Activated CD4-positive, alpha-beta T cell treated with anti-CD3 and anti-CD28 coated beads for 24 hours (primary cell): Measurements from ENCODE around the gene CDKN2B.
"Not testable (repeated sequence)": the region's sequence is repeated elsewhere in the genome, so short reads cannot be mapped to it uniquely, and the experiment has no call there.

Experiments
- DNase-seq, 2 donors: peaks; one replicate each; pipeline ENCODE4 v3.0.0-alpha.2; 2020; ENCODE audit warnings: low read depth in 2 of 2

CDKN2B gene, protein sequence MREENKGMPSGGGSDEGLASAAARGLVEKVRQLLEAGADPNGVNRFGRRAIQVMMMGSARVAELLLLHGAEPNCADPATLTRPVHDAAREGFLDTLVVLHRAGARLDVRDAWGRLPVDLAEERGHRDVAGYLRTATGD

GRCh38 chr9:22008717-22009505 lies at the start of gene CDKN2B:
Gene CDKN2B (minus strand): TSS chr9:22009305. CDS start chr9:22008953, 352 bp downstream.
- peak; percentile 54 to 66 for DNase-seq

DNA sequence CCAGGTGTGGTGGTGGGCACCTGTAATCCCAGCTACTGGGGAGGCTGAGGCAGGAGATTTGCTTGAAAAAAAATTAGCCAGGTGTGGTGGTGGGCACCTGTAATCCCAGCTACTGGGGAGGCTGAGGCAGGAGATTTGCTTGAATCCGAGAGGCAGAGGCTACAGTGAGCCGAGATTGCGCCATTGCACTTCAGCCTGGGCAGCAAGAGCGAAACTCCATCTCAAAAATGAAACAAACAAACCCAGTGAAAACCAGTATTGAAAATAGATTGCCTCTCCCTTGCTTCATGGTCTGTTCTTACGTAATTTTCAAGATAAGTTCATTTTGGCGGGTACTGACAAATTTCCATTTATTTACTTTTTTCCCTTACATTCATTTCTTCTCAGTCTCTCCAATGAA lies 48.9 kb upstream of the CDKN2B start:
- DNase-seq: not testable (repeated sequence)

DNA sequence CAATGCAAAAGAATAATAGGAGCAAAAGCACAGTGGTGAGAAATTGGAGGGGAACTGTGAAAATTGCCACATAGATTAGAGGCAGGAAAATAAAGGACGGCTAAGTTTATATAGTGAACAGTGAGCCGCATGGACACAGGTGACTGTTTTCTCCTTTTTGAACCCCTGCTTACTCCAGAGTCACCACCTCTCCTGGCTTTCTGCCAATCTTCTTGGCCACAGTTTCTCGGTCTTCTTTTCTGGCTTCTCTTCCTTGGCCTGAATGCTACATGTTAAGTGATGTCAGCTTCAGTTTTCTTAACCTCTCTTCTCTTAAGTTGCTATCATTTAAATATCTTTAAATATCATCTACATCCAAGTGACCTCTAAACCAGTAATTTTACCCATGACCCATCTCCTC lies 47.3 kb upstream of the CDKN2B start:
- DNase-seq: no peak

- no peak for DNase-seq
Observed at GRCh38 chr9:22055090-22055489, 46.0 kb upstream of the CDKN2B start.

DNA sequence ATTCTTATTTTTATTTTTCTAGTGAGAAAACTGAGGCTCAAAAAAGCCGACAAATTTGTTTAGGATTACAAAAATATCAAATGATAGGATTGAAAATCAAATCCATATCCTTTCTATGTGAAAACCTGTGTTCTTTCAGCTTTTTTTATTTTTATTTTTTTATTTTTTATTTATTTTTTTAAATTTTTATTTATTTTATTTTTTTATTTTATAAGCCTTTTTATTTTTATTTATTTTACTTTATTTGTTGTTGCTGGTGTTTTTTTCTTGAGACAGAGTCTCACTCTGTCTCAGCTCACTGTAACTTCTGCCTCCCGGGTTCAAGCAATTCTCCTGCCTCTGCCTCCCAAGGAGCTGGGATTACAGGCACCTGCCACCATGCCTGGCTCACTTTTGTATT lies 45.4 kb upstream of the CDKN2B start:
- no peak for DNase-seq

DNA sequence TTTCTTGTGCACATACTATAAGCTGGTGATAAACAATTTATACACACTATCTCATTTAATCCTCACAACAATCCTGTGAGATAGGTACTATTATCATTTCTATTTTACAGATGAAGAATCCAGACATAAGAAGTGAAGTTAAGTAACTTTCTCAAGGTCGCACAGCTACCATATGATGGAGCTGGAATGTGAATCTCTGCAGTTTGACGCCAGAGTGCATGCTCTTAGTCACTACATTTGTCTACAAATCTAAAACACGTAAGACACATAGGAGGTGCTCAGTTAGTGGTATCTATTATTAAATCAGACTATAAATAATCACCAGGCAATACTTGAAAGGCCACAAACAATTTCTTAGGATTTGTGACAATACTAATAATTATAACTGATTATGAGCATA lies 45.0 kb upstream of the CDKN2B start:
- DNase-seq: no peak

GRCh38 chr9:22053178-22053577 lies 44.1 kb upstream of the CDKN2B start:
- DNase-seq: no peak

DNA sequence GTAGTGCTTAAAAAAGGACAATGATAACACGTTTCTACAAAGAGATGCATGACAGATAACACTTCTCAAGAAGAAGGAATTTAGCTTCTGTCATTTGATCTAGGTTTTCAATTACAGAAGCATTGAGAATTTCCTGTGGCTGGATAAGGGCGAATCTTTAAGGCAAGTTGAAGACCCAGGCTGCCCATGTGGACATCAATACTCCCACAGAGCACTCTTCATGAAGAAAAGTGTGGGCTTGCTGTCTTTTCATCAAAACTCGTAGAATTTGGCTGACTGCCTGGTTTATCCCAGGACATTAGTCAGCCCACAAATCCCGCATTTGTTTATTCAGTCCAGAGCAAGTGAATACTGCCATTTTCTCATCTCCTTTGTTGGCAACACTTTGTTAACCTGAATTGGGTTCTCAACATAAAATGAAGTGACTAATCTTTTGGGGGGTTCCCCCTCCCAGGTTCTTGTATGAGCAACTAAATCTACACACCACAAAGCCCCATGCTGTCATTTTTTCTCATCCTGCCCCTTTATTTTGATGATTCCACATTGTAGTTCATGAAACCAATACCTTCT lies 43.4 kb upstream of the CDKN2B start:
- peak in 1 of 2 donors; percentile 36 for DNase-seq

- no peak for DNase-seq
Observed at GRCh38 chr9:22050924-22051323, 41.8 kb upstream of the CDKN2B start.

- no peak for DNase-seq
Observed at GRCh38 chr9:22049411-22049810, 40.3 kb upstream of the CDKN2B start.

- no peak for DNase-seq
Observed at GRCh38 chr9:22047596-22047995, 38.5 kb upstream of the CDKN2B start.

GRCh38 chr9:22046243-22046885 lies 37.3 kb upstream of the CDKN2B start:
- no peak for DNase-seq

DNA sequence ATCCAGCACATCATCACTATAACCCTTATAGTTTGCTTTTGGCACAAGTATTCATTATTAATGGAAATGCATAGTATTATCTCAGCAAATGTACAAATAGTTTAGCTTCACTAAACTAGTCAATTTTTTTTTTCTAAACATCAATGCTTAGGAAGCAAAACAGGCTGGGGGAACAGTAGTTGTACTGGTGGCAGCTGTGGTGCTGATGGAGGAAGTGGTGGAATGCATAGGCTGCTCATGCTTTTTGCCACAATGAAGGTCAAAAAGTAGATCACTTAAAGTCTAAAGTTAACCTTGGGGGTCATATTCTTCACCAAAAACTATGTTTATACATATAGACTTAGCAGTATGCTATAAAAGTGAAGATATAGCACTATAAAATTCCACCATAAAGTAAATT lies 36.3 kb upstream of the CDKN2B start:
- no peak for DNase-seq

- DNase-seq: no peak
Observed at GRCh38 chr9:22044583-22044982, 35.5 kb upstream of the CDKN2B start.

GRCh38 chr9:22043928-22044327 lies 34.8 kb upstream of the CDKN2B start:
- DNase-seq: no peak

- DNase-seq: no peak
Observed at GRCh38 chr9:22041775-22042174, 32.7 kb upstream of the CDKN2B start.

DNA sequence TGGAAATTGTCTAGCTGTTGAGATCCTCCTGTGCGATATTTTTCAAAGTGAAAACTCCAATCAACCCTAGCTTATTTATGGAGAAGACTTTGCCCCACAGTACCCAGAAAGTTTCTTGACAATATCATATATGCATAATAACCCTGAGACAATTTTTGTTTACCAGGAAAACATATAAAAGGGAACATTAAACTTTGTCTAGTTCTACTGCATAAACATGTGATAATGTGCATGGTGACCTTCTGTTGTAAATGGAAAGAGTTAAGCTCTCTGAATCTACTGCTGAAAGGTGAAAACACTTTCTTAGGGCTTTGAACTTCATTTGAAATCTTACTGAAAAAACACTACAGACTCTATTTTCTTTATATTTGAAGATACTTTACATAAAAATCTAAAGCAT lies 32.2 kb upstream of the CDKN2B start:
- no peak for DNase-seq

DNA sequence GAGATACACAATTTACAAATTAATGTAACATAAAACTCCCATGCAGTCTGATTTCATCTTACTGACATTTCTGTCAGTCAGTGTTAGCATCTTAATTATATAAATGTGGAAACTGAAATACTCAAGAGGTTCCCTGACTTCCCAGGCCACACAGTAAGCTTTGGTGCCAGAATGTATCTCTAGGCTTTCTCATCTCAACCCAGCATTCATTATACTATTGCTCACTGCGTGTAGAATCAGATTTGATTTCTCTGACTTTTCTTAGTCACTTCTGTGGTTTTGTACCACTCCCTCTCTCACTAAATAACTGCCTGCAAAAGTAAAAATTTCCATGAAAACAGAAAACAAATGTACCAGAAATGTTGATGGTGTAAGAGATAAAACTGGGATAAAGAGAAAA lies 31.7 kb upstream of the CDKN2B start:
- DNase-seq: no peak

- no peak for DNase-seq
Observed at GRCh38 chr9:22039258-22039657, 30.2 kb upstream of the CDKN2B start.

DNA sequence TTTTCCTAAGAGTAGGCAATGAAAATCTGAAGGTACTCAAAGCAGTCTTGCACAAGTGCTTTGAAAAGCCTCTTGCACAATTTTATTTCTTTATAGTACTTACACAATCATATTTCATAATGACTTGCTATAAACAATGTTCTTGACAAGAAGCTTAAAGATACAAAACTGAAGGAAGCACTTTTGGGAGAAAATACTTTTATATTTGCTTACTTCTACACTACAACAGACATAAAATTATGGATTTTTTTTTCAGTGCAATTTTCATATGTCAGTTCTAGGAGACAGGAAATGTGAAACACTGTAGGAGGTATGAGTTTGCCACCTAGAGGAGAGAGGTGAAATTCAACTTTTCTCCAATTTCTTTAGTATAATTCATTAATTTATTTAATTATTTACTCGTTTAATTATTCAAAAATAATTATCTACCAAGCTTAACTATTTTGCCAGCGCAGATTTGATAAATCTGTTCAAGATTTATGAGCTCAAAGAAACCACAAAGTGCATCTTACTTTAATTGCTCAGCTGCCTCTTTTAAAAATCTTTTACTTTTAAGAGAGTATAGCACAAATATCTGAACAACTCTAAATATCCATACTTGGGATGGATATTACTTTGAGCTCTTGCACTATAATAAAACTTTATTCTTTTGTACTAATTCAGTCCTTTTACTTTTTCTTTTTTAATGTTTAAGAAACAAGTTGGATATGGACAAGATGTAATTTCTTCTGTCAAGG lies 29.0 kb upstream of the CDKN2B start:
- DNase-seq: no peak

DNA sequence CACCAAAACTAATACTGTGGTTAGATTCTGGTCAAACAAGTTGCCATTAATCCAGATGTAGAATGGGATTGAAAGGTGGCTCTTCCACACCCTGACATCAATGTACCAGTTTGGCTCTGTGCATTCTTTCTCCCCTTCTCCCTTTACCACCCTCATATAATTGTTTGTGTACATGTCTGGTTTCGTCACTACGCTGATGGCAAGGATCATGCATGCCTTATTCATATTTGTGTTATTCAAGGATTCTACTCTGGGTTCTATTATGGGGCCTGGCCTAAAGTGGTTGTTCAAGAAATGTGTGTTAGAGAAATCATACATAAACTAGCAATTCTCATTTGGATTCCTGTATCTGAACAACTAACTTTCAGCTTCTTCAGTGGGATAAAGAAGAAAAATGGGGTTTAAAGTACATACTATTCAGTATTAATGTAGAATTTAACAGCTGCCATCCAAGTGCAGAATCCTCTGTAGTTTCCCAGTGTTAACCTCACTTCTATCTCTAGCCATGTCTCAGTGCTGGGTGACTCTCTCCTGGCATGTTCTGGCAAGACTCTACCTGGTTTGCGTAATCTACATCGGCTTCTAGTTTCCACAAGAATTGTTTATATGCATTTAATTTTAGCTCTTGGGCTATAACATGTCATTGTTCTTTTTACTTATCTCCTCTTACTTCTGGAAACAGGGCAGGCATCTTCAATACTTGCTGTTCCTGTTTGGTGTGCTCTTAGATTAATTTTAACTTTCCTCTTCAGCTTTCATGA lies 27.9 kb upstream of the CDKN2B start:
- no peak for DNase-seq
